ENCODE data around the gene DHX34.

DNA sequence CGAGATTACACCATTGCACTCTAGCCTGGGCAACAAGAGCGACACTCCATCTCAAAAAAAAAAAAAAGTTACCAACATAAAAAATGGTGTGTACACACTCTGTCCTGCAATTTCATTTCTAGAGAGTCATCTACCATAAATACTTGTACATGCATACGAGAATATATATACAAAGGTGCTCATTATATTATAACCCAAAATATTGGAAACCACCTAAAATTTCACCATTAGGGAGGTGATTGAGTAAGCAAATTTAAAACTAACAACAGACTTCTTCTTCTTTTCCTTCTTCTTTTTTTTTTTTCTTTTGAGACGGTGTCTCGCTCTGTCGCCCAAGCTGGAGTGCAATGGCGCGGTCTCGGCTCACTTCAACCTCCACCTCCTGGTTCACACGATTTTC lies 46.9 kb upstream of the DHX34 start:
- TF ChIP-seq TAF1 (conservative IDR thresholded peaks at IDR 0.05) = no peak
- no peak for TF ChIP-seq CTCF (IDR thresholded peaks at IDR 0.05; ENCODE audit: low read depth, low read length, missing input control)
- TF ChIP-seq, protein P1, sequence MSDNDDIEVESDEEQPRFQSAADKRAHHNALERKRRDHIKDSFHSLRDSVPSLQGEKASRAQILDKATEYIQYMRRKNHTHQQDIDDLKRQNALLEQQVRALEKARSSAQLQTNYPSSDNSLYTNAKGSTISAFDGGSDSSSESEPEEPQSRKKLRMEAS (IDR thresholded peaks at IDR 0.05) = no peak
- TF ChIP-seq SP1 (IDR thresholded peaks at IDR 0.05) = no peak
